Measurements from ENCODE around the gene PXMP2.

DNA sequence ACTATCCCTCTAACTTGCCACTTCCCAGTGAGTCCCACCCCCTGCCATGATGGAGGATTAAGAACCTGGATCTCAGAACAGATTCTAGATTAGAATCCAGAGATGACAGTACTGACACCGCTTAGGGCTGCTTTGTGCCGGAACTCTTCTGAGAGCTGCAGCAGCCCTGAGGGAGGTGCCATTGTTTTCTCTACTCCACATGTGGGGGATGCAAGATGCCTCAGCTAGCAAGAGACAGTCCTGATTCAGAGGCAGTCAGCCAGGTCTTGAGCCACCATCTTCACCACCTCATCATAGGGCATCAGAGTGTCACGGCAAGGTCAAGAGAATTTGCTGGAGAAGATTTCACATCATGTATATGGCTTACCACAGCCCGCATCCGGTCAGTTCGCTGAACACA is 19.9 kb downstream of the PXMP2 start:
- TF ChIP-seq POLR2A (IDR thresholded peaks at IDR 0.05) (no peak), CTCF (IDR thresholded peaks at IDR 0.05) (no peak)

All from right lobe of liver (tissue), 4 donors.